HEK293T (cell line): Measurements from ENCODE around the gene UQCRH.

Experiments used
- CTCF ChIA-PET: fragments of 350-600 bp; formaldehyde crosslinking; extraction: SDS; loops from one replicate; lab custom pipeline; 2021; ENCODE audit warnings: antibody characterized with exemption, inconsistent platforms; lab: Yijun Ruan, JAX
- POLR2A ChIA-PET: fragments of 350-600 bp; formaldehyde crosslinking; extraction: SDS; loops from one replicate; lab custom pipeline; 2020; ENCODE audit warnings: antibody characterized with exemption, inconsistent platforms; lab: Yijun Ruan, JAX
- DNase-seq: peaks from one replicate; pipeline ENCODE4 v3.0.0; 2012; ENCODE audit warnings: mixed read lengths; ENCODE audit errors: extremely low spot score
- ARNT ChIP-seq: fragments of 450-650 bp; IDR thresholded peaks from 2 replicates; pipeline ENCODE4 v1.6.1; 2017; ENCODE audit warnings: mild to moderate bottlenecking
- BHLHE40 ChIP-seq: fragments of 450-650 bp; IDR thresholded peaks from 2 replicates; pipeline ENCODE4 v1.6.1; 2016; ENCODE audit warnings: mild to moderate bottlenecking, moderate library complexity, borderline replicate concordance
- CTBP1 ChIP-seq: fragments of 450-650 bp; IDR thresholded peaks from 2 replicates; pipeline ENCODE4 v1.6.1; 2016; ENCODE audit warnings: borderline replicate concordance
- ELF4 ChIP-seq: fragments of 450-650 bp; IDR thresholded peaks from 2 replicates; pipeline ENCODE4 v1.6.1; 2017; ENCODE audit warnings: antibody characterized with exemption
- FOXA1 ChIP-seq: fragments of 450-650 bp; IDR thresholded peaks from 2 replicates; pipeline ENCODE4 v1.6.1; 2016; ENCODE audit warnings: mild to moderate bottlenecking
- FOXK2 ChIP-seq: fragments of 450-650 bp; IDR thresholded peaks from 2 replicates; pipeline ENCODE4 v1.6.1; 2016; ENCODE audit warnings: mild to moderate bottlenecking
- FOXM1 ChIP-seq: fragments of 450-650 bp; IDR thresholded peaks from 2 replicates; pipeline ENCODE4 v1.6.1; 2017; ENCODE audit warnings: mild to moderate bottlenecking, borderline replicate concordance
- HDGF ChIP-seq: fragments of 450-650 bp; IDR thresholded peaks from 2 replicates; pipeline ENCODE4 v1.6.1; 2017; ENCODE audit warnings: antibody characterized with exemption, borderline replicate concordance
- L3MBTL2 ChIP-seq: fragments of 450-650 bp; conservative IDR thresholded peaks from 2 replicates; pipeline ENCODE4 v1.6.1; 2016; ENCODE audit warnings: mild to moderate bottlenecking
- LEF1 ChIP-seq: fragments of 450-650 bp; IDR thresholded peaks from 2 replicates; pipeline ENCODE4 v1.6.1; 2017; ENCODE audit warnings: mild to moderate bottlenecking, borderline replicate concordance
- NFRKB ChIP-seq: fragments of 450-650 bp; IDR thresholded peaks from 2 replicates; pipeline ENCODE4 v1.6.1; 2016; ENCODE audit warnings: mild to moderate bottlenecking, moderate library complexity
- SP1 ChIP-seq: fragments of 450-650 bp; IDR thresholded peaks from 2 replicates; pipeline ENCODE4 v1.6.1; 2017
- SUZ12 ChIP-seq: fragments of 450-650 bp; IDR thresholded peaks from 2 replicates; pipeline ENCODE4 v1.6.1; 2016; ENCODE audit warnings: mild to moderate bottlenecking
- TARDBP ChIP-seq: fragments of 450-650 bp; IDR thresholded peaks from 2 replicates; pipeline ENCODE4 v1.6.1; 2016
- ZNF384 ChIP-seq: fragments of 450-650 bp; IDR thresholded peaks from 2 replicates; pipeline ENCODE4 v1.6.1; 2016
- TF ChIP-seq, protein P1 (sequence below): fragments of 450-650 bp; IDR thresholded peaks from 2 replicates; pipeline ENCODE4 v1.6.1; 2016

UQCRH gene

DNA sequence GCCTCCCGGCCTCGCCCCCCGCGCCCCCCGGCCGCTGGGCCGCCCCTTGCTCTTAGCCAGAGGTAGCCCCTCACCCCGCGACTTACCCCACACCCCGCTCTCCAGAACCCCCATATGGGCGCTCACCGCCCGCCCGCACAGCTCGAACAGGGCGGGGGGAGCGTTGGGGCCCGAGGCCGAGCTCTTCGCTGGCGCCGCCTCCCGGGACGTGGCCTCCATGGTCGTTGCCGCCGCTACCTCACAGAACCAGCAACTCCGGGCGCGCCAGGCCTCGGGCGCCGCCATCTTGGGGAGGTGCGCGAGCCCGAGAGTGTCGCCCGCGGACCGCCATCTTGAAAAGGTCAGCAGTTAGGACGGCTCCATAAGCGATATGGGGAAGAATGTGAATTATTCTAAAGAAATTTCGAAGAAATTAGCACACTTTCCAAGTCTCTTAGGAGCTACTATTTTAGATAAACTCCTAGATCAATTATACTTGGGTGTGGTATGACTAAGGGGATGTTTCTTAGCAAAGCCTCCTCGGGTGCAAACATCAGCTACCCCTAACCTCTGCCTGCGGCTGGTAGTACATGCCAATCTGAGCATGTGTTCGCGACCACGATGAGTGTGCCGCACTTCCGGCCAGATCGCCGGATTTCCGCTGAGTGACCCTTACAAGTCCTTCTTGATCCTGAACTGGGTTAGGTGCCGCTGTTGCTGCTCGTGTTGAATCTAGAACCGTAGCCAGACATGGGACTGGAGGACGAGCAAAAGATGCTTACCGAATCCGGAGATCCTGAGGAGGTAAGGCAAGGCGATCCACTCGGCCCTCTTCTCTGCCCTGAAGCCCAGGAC is at the start of gene UQCRH, which contains the start of gene LRRC41:
Gene UQCRH, plus strand, starts transcription at position 661 of the 834 bp plus-strand sequence. Its CDS starts 69 bp downstream, at position 730.
Gene LRRC41, minus strand, starts transcription at position 579 of the 834 bp plus-strand sequence. Its CDS starts 294 bp downstream, at position 285.
- DNase-seq = peak; percentile 91
- ChIA-PET POLR2A (interaction anchor here (0.6 to 2.9 kb wide), 16 partner anchors 11 to 776 kb away, joined by 3 to 29 read pairs (median 4); partner anchors contain the start of genes NSUN4 and RAD54L), CTCF (no interaction called here)
- TF ChIP-seq ELF4 (peak; percentile 61; the same call in 1 of the 2 replicates), FOXK2 (no peak), FOXM1 (peak; percentile 45; the same call in 1 of the 2 replicates), BHLHE40 (peak; percentile 90), ZNF384 (no peak), L3MBTL2 (peak; percentile 50; the same call in 1 of the 2 replicates)
- TF ChIP-seq, protein P1, sequence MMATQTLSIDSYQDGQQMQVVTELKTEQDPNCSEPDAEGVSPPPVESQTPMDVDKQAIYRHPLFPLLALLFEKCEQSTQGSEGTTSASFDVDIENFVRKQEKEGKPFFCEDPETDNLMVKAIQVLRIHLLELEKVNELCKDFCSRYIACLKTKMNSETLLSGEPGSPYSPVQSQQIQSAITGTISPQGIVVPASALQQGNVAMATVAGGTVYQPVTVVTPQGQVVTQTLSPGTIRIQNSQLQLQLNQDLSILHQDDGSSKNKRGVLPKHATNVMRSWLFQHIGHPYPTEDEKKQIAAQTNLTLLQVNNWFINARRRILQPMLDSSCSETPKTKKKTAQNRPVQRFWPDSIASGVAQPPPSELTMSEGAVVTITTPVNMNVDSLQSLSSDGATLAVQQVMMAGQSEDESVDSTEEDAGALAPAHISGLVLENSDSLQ = peak; percentile 59; the same call in 1 of the 2 replicates

GRCh38 chr1:46254668-46255067 is 48.8 kb upstream of the UQCRH start:
- TF ChIP-seq SP1 = no peak
- TF ChIP-seq ZNF384 = no peak
- no peak for TF ChIP-seq LEF1
- no peak for TF ChIP-seq BHLHE40
- CTCF ChIA-PET = interaction anchor here (0.9 kb wide), 1 partner anchor 10 kb away, joined by 3 read pairs; no protein-coding TSS in a partner anchor
- no peak for DNase-seq
- POLR2A ChIA-PET = interaction anchor here (1.1 to 2.4 kb wide), 3 partner anchors 8 to 11 kb away, joined by 3 to 11 read pairs (median 3); no protein-coding TSS in a partner anchor

- POLR2A ChIA-PET = no interaction called here
- DNase-seq = no peak
- TF ChIP-seq LEF1 (no peak), FOXM1 (no peak), L3MBTL2 (no peak), ARNT (no peak), ELF4 (no peak)
- CTCF ChIA-PET = no interaction called here
These were observed 47.0 kb upstream of the UQCRH start for GRCh38 chr1:46256523-46256922.

DNA sequence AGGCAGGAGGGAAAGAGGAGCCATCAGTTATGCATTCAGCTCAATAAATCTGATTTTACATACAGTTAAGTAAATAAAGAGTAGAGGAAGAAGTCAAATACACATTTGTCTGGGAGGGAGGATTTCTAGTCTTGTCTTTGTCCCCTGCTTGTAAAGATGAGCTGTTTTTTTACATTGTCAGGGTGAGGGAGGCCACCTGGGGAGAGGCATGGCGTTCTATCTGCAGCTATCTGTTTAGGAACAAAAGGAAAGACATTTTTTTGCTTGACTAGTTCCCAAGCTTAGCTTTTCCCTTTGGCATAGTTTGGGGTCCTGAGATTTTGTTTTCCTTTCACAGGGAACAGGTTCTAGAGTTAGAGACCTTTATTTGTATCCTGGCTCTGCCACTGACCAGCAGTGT is 41.0 kb upstream of the UQCRH start:
- no peak for TF ChIP-seq ZNF384
- TF ChIP-seq FOXM1 = no peak
- no peak for TF ChIP-seq BHLHE40
- no peak for TF ChIP-seq SP1
- TF ChIP-seq HDGF = no peak
- TF ChIP-seq ELF4 = no peak
- TF ChIP-seq ARNT = no peak
- TF ChIP-seq CTBP1 = no peak
- TF ChIP-seq TARDBP = no peak
- TF ChIP-seq, protein P1 = no peak
- no peak for TF ChIP-seq FOXK2
- no peak for TF ChIP-seq NFRKB
- TF ChIP-seq LEF1 = no peak
- TF ChIP-seq SUZ12 = no peak
- POLR2A ChIA-PET = interaction anchor here (1.0 to 1.9 kb wide), 6 partner anchors 11 to 22 kb away, joined by 3 to 14 read pairs (median 4); partner anchors contain the start of gene RAD54L
- CTCF ChIA-PET = interaction anchor here (0.6 kb wide), 1 partner anchor 61 kb away, joined by 8 read pairs; no protein-coding TSS in a partner anchor

GRCh38 chr1:46263146-46263545 is 40.4 kb upstream of the UQCRH start:
- ChIA-PET CTCF (no interaction called here), POLR2A (interaction anchor here (1.0 to 1.9 kb wide), 6 partner anchors 11 to 21 kb away, joined by 3 to 14 read pairs (median 4); partner anchors contain the start of gene RAD54L)
- TF ChIP-seq L3MBTL2 (no peak), ARNT (no peak), CTBP1 (no peak), TARDBP (no peak), ZNF384 (no peak), NFRKB (no peak), FOXA1 (no peak), LEF1 (no peak), SUZ12 (no peak), FOXM1 (no peak)
- no peak for DNase-seq

More for the DNA sequence above, 41.0 kb upstream of the UQCRH start:
- DNase-seq = no peak

- POLR2A ChIA-PET = interaction anchor here (0.8 kb wide), 1 partner anchor 10 kb away, joined by 3 read pairs; no protein-coding TSS in a partner anchor
- no peak for DNase-seq
- CTCF ChIA-PET = no interaction called here
- TF ChIP-seq CTBP1 (no peak), FOXM1 (no peak), ELF4 (no peak), SP1 (no peak)
- TF ChIP-seq, protein P1 = no peak
These were observed 34.9 kb upstream of the UQCRH start for GRCh38 chr1:46268578-46268977.
